HG03521 (cell line): Measurements from ENCODE around the gene FAM110D.

Source experiments
- ATAC-seq: cut with Tn5 transposase; IDR thresholded peaks from one replicate; pipeline ENCODE4 v1.9.1; 2021; ENCODE audit warnings: mild to moderate bottlenecking, moderate library complexity; ENCODE audit not compliant: unreplicated experiment

The FAM110D gene

DNA sequence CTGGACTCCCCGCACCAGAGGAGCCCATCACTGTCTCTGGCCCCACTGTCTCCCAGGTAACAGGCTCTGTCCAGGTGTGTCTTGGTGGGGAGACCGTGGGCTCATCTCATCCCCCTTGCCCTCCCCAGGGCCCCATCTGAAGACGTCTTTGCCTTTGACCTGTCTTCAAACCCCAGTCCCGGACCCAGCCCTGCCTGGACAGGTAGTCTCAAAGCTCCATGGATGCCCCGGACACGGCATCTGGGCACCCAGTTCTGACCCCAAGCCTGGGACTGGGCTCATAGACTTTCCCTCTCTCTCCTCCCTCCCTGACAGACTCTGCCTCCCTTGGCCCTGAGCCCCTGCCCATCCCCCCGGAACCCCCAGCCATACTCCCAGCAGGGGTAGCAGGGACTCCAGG, 25.2 kb downstream of the FAM110D start:
- no peak for ATAC-seq

DNA sequence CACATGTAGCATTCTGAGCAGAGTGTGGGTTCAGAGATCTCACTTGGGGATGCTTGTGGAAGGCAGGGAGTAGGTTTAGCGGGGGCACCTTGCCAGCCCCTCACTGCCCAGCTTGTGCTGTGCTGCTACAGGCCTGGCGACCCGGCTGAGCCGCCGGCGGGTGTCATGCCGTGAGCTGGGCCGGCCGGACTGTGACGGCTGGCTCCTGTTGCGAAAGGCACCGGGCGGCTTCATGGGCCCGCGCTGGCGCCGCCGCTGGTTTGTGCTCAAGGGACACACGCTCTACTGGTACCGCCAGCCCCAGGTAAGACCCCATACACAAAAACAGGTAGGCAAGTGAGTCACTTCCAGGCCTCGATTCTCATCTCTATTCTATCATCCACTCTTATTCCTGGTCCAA, 26.0 kb downstream of the FAM110D start:
- ATAC-seq, result no peak

DNA sequence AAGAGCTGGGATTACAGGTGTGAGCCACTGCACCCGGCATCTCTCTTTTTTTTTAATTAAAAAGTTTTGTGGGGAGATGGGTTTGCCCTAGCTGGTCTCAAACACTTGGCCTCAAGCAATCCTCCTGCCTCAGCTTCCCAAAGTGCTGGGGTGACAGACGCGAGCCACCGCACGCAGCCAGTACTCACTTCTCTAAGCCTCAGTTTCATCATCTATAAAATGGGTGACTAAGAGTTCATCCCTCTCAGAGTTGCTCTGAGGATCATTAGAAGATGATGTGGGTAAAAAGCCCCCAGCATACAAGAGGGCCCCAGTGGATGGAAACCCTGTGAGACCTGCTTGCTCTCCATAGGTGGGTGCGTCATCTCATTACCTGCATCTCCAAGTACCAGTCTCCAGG, 29.0 kb downstream of the FAM110D start:
- no peak for ATAC-seq

DNA sequence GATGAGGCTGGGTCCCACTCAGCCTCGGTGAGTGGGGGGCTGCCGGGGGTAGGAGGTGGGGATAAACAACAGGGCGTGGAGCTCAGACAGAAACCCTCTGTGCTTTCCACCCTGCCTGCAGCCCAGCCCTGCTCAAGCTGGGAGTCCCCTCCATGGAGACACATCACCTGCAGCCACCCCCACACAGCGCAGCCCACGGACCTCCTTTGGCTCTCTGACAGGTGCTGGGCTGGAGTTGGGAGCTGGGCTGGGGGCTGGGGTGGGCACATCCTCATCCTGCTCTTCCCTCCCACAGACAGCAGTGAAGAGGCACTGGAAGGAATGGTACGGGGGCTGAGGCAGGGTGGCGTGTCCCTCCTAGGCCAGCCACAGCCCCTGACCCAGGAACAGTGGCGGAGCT, 29.6 kb downstream of the FAM110D start:
- ATAC-seq, result no peak

DNA sequence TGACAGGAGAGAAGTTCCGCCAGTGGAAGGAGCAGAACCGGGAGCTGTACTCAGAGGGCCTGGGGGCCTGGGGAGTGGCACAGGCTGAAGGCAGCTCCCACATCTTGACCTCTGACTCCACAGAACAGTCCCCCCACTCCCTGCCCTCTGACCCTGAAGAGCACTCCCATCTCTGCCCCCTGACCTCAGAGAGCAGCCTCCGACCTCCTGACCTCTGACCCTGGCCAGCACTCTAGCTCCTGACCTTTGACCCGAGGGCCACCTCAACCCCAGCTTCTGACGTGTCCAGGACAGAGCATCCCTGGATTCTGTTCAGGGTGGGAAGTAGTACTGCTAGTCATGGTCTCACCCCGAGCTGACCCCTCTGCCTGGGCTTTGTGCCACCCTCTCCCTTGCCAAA, 30.5 kb downstream of the FAM110D start:
- ATAC-seq, result no peak

DNA sequence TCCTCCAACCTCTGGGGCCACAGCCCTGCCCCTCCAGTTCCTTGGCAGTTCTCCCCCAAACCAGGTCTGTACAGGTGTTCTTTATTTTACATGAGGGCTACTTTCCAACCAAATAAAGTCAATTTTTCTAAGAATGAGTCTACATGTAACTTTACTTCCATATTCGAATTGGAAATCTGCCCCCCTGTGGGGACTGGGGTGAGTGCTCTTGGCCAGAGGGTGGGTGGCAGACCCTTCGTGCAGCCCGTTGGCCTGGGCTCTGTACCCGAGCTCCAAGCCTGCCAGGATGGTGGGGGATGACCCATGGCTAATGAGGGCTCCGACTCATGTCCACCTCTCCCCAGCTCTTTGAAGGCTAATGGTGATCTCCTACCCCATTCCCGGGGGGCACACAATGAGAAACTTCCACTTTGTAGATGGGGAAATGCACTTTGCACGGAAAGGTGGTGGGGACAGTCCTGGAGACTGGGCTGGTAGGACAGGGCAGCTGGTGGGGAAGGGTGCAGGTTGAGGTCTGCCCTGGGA, 30.9 kb downstream of the FAM110D start:
- ATAC-seq, result no peak

DNA sequence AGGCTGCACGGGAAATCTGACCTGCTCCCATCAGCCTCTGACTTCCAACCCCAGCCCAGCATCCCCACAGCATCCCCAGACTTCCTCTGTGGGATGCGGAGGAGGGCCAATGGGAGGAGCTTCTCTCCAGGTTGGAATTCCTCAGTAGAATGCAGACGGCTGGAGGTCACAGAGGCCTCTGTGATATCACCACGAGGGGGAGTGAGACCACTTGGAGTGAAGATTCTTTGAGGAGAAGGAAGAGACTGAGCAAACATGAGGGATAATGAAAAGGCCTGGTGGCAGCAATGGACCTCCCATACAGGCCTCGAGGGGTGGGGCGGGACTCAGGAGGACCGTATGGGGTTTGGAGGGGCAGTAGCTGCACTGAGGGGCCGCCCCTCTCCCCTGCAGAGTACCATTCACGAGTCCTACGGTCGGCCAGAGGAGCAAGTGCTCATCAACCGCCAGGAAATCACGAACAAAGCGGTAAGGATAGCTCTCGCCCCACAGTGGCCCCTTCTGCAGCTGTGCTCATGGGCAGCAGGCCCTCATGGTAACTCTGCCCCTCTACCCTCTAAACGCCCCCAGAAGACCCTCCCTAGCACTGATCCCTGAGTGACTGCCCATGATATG, 31.6 kb downstream of the FAM110D start, which contains the start of gene CATSPER4:
TSS of gene CATSPER4 (plus strand) at position 230 of the 615 bp plus-strand sequence. CDS start at position 256, 26 bp downstream.
- ATAC-seq, result no peak

DNA sequence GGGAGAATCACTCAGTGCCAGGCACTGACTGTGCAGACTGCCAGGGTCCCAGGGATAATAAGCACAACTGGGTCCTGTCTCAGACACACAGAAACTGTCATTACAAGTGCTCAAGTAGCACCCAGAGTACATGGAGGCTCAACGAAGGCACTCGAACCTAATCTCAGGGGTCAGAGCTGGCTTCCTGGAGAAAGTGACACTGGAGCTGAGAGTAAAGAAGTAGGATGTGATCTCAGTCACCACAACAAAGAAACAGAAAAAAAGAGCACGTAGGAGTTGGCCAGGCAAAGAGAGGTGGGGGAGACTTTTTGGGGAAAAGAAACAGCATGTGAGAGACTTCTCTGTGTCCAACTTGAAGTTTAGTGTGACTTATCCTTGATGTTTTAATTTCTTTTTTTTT, 32.9 kb downstream of the FAM110D start:
- no peak for ATAC-seq

DNA sequence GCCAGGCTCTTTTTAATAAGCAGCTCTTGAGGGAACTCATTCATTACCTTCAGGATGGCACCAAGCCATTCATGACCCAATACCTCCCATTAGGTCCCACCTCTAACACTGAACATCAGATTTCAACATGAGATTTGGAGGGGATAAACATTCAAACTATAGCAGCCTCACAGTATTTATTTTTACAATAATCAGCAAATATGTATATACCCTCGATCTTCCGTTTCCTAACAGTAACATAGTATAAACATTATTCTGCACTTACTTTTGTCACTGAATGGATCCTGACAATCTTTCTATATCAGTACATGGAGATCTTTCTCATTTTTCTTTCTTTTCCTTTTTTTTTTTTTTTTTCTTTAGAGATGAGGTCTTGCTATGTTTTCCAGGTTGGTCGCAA, 36.9 kb downstream of the FAM110D start:
- no peak for ATAC-seq

DNA sequence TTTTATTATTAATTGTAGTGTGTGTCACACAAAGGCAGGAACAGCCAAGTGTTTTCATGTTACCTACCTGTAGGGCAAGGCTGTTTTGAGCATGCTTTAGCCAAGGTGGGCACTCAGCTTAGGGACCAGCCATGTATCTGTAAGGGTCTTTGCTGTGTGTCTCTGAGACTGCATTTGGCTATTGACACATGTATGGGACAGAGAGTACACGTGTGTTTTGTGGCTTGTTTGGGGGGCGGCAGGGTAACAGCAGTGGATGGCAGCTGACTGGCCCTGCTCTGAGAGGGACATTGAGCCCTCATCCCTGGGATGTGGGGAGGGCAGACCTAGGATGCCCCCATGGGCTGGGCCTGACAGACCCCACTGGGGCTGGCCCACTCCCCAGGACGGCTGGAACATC, 38.4 kb downstream of the FAM110D start:
- no peak for ATAC-seq

DNA sequence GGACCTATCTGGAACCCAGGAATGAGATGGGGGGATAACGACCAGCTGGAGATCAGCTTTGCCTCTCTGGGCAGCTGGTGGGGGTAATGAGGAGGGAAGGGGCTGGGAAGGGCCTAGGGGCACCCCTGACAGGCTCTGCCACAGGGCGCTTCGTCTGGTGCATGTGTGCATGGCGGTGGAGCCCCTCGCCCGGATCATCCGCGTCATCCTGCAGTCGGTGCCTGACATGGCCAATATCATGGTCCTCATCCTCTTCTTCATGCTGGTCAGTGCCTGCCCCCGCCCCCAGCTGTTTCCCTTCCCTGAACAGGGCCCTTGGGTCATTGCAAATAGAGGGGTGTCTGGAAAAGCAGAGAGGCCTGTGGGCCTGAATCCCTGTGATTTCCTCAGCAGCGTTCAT, 38.9 kb downstream of the FAM110D start:
- no peak for ATAC-seq

DNA sequence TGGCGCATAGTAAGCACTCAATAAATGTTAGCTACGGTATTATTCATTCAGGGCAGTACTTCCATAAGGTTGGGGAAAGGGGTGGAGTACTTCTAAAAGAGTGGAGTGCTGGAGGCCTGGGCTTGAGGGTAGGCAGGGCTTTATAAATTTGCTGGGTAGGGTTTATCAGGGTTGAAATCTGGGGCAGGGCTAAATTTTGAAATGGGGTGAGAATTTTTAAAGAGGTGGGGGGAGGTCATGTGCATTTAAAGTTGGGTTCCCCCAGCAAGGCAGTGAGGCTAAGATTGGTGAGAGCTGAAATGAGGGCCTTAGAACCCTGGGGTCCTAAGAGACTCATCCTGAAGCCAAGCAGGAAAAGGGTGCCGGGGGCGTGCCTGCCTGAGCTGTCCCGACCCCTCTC, 41.5 kb downstream of the FAM110D start:
- ATAC-seq, result no peak

DNA sequence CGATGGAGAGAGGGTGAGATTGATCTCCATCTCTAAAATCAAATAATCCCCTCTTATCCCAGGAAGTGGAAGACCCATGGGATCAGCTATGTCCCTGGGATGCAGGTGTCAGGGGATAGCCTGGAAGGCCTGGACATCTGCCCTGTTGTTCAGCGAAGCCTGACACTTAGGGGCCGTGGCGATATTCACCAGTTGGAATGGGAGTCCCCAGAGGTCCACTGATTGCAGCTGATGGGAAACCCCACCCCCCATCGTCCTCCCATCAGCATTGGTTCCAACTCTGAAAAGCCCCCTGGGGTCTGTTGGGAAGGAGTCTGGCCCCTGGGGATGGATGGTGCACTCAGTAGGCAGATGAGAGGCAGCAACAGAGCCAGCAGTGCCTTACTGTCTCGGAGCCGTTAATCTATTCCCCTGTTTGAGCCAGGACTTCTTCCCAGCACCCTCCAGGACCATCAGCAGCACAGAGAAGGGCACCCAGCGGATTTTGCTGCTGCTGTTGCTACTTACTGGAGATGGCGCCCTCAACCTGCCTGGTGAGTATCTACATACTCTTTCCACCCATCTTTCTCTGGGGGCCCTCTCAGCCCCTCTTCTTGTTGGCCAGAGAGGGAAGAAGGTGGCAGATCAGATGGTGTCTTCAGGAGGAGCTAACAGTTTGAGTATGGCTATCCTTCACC, 44.9 kb downstream of the FAM110D start:
- ATAC-seq, result no peak

DNA sequence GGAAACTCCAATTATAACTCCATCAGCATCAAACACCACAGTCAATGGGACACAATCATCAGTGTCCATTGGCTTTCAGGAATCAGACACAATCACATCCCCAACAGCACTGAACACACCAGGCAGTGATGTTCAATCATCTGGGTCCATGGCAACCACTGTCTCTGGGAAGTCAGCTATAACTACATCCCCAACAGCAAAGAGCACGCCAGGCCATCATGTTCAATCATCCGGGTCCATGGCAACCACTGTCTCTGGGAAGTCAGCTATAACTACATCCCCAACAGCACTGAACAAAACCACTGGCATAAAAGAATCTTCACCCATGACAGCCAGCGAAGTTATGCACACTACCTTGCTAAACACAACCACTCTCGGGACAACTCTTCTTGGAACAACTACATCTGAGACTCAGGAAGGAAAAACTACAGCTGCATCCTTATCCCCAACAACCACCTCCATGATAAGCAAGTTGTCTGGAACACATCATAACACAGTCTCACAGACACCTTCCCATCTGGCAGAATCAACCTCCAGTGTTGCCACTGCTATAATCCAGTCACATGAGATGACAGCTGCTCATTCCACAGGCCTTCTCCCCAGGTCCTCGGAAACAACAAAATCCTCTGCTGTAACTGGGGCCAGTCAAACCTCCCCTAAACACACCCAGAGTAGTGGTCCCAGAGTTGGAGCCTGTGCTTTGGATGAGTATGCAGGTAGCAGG, 51.4 kb downstream of the FAM110D start:
- ATAC-seq, result no peak

DNA sequence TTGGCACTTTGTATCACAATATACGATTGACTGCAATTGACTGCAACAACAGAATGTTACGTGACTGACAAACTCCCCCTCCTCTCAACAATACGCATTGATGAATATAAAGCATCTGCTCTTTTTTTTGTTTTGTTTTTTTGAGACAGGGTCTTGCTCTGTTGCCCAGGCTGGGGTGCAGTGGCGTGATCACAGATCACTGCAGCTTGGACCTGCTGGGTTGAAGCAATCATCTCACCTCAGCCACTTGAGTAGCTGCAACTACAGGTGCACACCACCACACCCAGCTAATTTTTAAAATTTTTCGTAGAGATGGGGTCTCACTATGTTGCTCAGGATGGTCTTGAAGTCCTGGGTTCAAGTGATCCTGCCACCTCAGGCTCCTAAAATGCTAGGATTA, 53.8 kb downstream of the FAM110D start:
- ATAC-seq, result no peak

DNA sequence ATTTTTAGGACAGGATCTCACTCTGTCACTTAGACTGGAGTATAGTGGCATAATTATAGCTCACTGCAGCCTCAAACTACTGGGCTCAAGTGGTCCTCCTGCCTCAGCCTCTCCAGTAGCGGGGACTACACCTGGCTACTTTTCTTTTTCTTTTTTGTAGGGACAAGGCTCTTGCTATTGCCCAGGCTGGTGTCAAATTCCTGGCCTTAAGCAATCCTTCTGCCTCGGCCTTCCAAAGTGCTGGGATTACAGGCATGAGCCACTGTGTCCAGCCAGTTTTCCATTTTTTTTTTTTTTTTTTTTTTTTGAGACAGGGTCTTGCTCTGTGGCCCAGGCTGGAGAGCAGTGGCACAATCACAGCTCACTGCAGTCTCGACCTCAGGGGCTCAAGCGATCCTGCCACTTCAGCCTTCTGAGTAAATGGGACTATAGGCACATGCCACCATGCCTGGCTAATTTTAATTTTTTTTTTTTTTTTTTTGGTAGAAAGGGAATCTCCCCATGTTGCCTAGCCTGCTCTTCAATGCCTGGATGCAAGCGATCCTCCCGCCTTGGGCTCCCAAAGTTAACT, 54.5 kb downstream of the FAM110D start:
- no peak for ATAC-seq
